ES-I3 (cell line): ENCODE results near the gene FOXJ1.

Source experiments
- H3K36me3 ChIP-seq: 2 replicates; pipeline ENCODE4 v1.6.1; 2013; ENCODE audit warnings: mild to moderate bottlenecking, low read length, control low read depth, moderate library complexity; ENCODE audit not compliant: insufficient read depth
- H3K4me1 ChIP-seq: 2 replicates; pipeline ENCODE4 v1.6.1; 2013; ENCODE audit warnings: mild to moderate bottlenecking, control low read depth, low read length; ENCODE audit not compliant: insufficient read depth
- H3K9ac ChIP-seq: 2 replicates; pipeline ENCODE4 v1.6.1; 2013; ENCODE audit warnings: low read depth, mild to moderate bottlenecking, low read length, moderate library complexity
- H3K9me3 ChIP-seq: 2 replicates; pipeline ENCODE4 v1.6.1; 2013; ENCODE audit warnings: mild to moderate bottlenecking, low read length, moderate library complexity; ENCODE audit not compliant: control insufficient read depth, insufficient read depth

FOXJ1 gene

DNA sequence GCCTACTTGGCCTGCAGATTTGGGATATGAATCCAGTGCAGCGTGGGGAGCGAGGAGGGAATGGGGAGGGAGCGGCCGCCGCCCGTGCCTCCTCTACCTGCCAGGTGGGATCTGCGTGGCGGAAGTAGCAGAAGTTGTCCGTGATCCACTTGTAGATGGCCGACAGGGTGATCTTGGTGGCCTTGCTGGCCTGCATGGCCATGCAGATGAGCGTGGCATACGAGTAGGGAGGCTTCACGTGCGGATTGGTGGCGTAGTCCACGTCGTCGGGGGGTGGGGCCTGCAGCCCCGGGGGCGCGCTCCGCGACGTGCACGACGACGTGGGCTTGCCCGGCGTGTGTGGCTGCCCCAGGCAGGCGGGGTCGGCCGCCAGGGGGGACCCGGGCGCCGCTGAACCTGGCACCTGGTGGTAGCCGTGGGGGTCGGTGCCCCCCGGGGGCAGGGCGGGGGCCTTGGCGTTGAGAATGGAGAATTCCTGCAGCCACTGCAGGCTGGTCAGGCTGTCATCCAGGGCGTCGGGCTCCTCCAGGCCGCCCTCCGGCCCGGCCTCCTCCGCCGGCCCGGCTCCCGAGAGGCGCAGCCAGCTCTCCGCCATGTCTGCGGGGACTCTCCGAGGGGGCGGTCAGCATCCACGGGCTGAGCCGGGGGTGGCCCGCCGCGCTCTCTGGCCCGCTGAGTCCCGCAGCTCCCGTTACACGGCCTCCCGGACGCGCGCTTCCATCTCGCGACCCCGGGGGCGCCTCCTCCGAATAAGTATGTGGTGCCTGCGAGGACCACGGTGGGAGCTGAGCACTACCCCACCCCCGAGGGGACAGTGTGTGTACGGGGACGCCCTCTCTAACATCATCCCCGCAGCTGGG lies 1.0 kb downstream of the FOXJ1 start:
- Histone ChIP-seq H3K9ac (peak overlapping the region; percentile 72), H3K4me1 (peaks cover 46% of the 10 kb centered on the region), H3K9me3 (no peaks in the 10 kb centered on the region), H3K36me3 (no peaks in the 10 kb centered on the region)

- H3K4me1 ChIP-seq: peaks cover 40% of the 10 kb centered on the region
- H3K9ac ChIP-seq: peak overlapping the region; percentile 72
- no peaks in the 10 kb centered on the region for H3K9me3 ChIP-seq
Measured at GRCh38 chr17:76138896-76139752, 1.9 kb downstream of the FOXJ1 start.

DNA sequence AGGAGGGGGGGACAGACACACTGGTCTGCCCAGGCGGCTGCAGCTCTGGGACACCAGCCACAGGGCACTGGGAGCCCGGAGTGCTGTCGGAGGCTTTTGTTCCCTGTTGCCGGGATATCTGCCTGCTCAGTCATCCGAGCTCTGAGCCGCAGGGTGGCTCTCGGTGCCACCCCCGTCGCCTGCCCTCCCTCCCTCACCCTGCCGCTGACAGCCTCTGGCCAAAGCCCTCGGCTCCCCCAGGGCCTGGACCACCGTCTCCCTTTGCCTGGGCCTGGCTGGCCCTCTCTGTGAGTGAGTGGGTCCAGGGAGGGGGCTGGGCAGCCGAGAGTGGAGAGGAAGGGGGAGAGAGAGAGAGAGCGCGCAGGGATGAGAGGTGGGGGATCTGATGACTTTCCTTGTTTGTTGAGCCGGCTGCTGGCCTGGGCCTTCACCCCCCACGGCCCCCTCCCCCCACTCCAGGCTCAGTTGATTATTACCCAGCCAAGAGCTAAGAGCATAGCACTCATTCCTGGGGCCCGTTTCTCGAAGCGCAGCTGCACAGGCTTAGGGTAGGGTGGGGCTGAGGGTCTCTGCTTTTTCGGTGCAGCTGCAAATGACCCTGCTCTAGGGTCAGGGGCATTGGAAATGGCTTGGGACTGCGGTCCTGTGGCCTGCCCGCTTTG lies 2.7 kb downstream of the FOXJ1 start:
- no peaks in the 10 kb centered on the region for H3K36me3 ChIP-seq
- peak overlapping the region; percentile 72 for H3K9ac ChIP-seq
- peaks cover 34% of the 10 kb centered on the region for H3K4me1 ChIP-seq
- H3K9me3 ChIP-seq: no peaks in the 10 kb centered on the region

More at GRCh38 chr17:76138896-76139752, 1.9 kb downstream of the FOXJ1 start:
- no peaks in the 10 kb centered on the region for H3K36me3 ChIP-seq

- Histone ChIP-seq H3K9ac (peak overlapping the region; percentile 72), H3K4me1 (peaks cover 26% of the 10 kb centered on the region), H3K9me3 (no peaks in the 10 kb centered on the region), H3K36me3 (no peaks in the 10 kb centered on the region)
Measured at GRCh38 chr17:76137351-76138233, 3.5 kb downstream of the FOXJ1 start.

DNA sequence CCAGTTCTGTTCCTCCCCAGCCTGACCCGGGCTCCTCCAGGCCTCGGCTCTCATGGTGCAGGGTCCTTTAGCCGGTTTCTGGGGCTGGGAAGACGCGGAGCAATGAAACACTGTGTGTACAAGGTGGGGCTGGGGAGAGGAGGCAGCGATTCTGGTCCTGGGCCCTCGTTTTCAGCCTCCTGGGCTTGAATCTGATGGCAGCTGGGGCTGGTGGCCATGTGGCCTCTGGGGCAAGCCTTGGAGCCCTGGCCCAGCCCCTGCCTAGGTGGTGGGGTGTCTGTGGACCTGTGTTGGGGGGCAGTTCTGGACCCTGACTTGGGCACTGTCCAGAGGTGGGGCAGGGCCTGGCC lies 4.1 kb downstream of the FOXJ1 start:
- no peaks in the 10 kb centered on the region for H3K9me3 ChIP-seq
- H3K36me3 ChIP-seq: no peaks in the 10 kb centered on the region
- no peak overlapping the region for H3K9ac ChIP-seq
- H3K4me1 ChIP-seq: peaks cover 25% of the 10 kb centered on the region

- no peak overlapping the region for H3K9ac ChIP-seq
- peaks cover 31% of the 10 kb centered on the region for H3K4me1 ChIP-seq
- H3K9me3 ChIP-seq: no peaks in the 10 kb centered on the region
- H3K36me3 ChIP-seq: no peaks in the 10 kb centered on the region
Measured at GRCh38 chr17:76136276-76137000, 4.6 kb downstream of the FOXJ1 start.

DNA sequence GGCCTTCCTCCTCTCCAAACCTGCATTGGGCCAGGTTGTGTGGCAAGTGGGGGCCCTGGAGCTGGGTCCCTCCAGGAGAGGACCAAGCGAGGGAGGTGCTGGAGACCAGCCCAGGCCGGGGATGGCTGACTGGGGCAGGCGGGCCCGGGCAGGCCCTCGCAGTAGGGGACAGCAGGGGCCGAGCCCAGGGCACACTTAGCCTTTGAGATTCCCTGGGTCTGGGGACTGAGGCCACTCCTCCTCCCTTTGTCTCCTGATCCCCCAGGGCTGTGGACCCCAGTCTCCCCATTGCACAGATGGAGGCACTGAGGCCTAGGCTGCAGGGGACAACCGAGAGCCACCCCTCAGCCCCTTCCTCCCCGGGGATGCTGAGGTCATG lies 5.2 kb downstream of the FOXJ1 start:
- H3K36me3 ChIP-seq: no peaks in the 10 kb centered on the region
- peaks cover 36% of the 10 kb centered on the region for H3K4me1 ChIP-seq
- H3K9me3 ChIP-seq: no peaks in the 10 kb centered on the region
- H3K9ac ChIP-seq: peak overlapping the region; percentile 23

- Histone ChIP-seq H3K36me3 (no peaks in the 10 kb centered on the region), H3K9ac (peak overlapping the region; percentile 23), H3K9me3 (no peaks in the 10 kb centered on the region), H3K4me1 (peaks cover 42% of the 10 kb centered on the region)
Measured at GRCh38 chr17:76134911-76135809, 5.9 kb downstream of the FOXJ1 start.

- H3K4me1 ChIP-seq: peaks cover 32% of the 10 kb centered on the region
- no peaks in the 10 kb centered on the region for H3K9me3 ChIP-seq
- peak overlapping the region; percentile 38; the same call in 1 of the 2 replicates for H3K9ac ChIP-seq
- no peaks in the 10 kb centered on the region for H3K36me3 ChIP-seq
Measured at GRCh38 chr17:76132574-76133338, 8.3 kb downstream of the FOXJ1 start.

DNA sequence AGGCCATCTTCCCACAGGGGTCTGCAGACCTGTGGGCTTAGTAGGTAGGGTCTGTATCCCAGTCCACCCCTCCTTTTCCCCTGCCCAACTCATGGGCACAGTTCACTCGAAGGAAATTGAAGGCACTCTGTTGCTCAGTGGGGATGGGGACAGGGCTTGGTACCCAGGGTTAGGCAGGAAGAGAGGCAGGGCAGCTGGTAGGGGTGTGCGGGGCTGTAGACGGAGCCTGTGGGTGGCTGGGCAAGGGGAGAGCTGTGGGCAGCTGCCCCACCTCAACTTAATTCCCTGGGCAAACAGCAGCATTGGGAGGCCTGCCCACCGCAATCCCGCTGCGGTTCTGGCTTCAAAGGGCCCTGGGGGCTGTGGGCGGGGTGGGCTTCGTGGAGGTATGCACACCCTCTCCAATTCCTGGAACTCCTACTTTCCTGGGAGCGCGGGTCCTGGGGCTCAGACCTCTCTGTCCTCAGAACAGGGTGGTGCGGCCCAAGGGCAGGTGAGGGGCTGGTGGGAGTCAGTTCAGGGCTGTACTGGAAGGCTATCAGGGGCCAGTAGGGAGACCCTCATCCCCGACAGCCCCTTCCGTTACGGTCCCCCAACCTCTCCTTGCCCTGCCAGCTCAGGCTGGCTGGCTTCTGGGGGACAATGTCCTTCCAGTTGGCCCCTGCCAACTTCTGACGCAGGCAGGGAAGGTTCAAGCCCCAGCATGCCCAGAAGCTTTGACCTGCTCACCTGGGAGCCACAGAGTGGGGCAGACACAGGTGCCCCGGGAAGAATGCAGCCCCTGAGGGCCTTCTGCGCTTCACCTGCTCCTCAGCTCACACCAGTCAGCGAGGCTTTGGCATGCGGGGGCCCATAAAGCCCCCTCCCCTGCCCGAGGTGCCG lies 9.1 kb downstream of the FOXJ1 start:
- peak overlapping the region; percentile 42 for H3K9ac ChIP-seq
- peaks cover 29% of the 10 kb centered on the region for H3K4me1 ChIP-seq
- no peaks in the 10 kb centered on the region for H3K36me3 ChIP-seq
- H3K9me3 ChIP-seq: no peaks in the 10 kb centered on the region

GRCh38 chr17:76131051-76131691 lies 9.9 kb downstream of the FOXJ1 start:
- Histone ChIP-seq H3K9me3 (no peaks in the 10 kb centered on the region), H3K9ac (peak overlapping the region; percentile 42; the same call in 1 of the 2 replicates), H3K36me3 (no peaks in the 10 kb centered on the region), H3K4me1 (peaks cover 24% of the 10 kb centered on the region)
